ENCODE results near the gene PIP5K1B.

PIP5K1B gene

DNA sequence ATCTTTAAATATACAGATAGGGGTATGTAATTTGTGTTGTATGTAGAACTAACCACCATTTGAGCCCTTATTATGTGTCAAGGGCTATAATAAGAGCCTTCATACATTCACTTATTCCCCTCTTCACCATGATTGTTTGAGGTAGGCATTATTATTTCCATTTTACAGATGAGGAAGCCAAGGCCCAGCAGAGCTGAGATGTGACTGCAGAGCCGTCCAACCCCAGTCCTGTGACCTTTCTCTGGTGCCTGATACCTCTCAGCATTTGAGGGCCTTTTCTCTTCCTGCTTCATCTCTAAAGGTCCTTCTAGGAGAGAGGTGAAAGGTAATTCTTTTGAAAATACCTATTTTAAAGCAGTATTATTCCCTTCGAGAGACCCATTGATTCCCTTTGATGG lies 37.3 kb downstream of the PIP5K1B start:
- no peak overlapping the region for H3K4me3 ChIP-seq (ENCODE audit: low read depth, low read length)
- no peaks in the 10 kb centered on the region for H3K36me3 ChIP-seq (ENCODE audit: control insufficient read depth, insufficient read depth, low read length)
- H3K4me1 ChIP-seq (ENCODE audit: control insufficient read depth, insufficient read depth, low read length): no peaks in the 10 kb centered on the region
- no peaks in the 10 kb centered on the region for H3K27me3 ChIP-seq (ENCODE audit: control insufficient read depth, insufficient read depth, low read length)
- H3K9me3 ChIP-seq (ENCODE audit: control insufficient read depth, insufficient read depth, low read length): no peaks in the 10 kb centered on the region
- H3K9ac ChIP-seq (ENCODE audit: low read depth, low read length): no peak overlapping the region

DNA sequence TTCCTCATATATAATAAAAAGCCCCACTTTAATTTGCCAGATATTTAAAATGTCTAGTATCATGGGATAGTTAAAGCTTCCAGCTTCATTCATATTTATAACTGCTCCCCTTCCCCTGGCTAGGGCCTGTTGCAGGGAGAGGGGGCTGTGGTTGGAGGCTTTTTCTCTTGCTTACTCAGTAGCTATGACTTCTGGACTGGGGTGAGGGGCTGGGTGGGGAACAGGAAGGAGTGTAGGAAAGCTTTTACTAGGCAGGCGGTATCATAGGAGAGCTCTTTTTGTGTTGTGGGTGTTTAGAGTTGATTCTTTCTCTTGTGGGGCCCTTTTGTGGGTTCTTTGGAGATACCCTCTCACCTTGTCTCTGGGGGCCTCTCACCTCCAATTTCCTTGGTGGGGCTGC lies 39.4 kb downstream of the PIP5K1B start:
- Histone ChIP-seq H3K4me3 (ENCODE audit: low read depth, low read length) (no peak overlapping the region), H3K9me3 (ENCODE audit: control insufficient read depth, insufficient read depth, low read length) (no peaks in the 10 kb centered on the region), H3K9ac (ENCODE audit: low read depth, low read length) (no peak overlapping the region), H3K4me1 (ENCODE audit: control insufficient read depth, insufficient read depth, low read length) (no peaks in the 10 kb centered on the region), H3K27me3 (ENCODE audit: control insufficient read depth, insufficient read depth, low read length) (no peaks in the 10 kb centered on the region), H3K36me3 (ENCODE audit: control insufficient read depth, insufficient read depth, low read length) (no peaks in the 10 kb centered on the region)

DNA sequence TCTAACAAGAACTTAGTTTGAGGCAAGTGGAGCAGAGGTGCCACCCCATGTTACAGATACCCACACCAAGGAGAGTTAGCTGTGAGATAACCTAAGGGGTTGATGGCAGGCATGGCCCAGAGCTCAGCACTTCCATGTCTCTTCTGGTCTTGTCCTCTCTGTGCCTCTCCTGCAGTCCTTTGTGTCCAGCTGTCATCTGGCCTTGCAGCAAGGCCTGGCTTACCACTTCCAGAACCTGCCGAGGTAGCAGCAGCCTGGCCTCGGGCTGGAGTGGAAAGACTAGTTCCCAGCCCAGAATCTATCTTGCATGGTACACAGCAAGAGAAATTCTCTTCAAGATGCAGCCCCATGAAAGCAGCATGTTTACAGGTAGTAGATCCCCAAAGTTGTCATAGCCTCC lies 41.5 kb downstream of the PIP5K1B start:
- H3K9ac ChIP-seq (ENCODE audit: low read depth, low read length): no peak overlapping the region

DNA sequence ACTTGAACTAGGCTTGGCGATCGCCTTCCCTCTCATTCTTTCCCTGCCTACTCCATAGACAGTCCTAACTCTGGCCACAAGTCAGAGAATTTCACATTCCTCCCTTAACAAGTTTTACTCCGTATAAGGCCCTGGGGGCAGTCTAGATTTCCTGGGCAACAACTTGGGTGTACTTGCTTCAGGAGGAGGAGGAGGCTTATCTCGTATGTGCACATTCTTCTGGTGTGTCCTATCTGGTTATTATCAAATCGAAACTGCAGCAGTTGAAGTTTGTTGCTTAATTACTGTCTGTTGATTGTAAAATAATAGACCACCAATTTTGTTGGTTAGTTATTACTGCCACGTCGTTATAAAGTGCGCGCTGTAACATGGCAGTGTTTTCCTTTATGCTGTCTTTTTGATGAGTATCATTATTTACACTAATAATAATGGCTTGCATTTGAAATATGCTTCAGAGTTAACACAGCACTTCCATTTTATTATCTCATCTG lies 42.0 kb downstream of the PIP5K1B start:
- Histone ChIP-seq H3K4me1 (ENCODE audit: control insufficient read depth, insufficient read depth, low read length) (no peaks in the 10 kb centered on the region), H3K36me3 (ENCODE audit: control insufficient read depth, insufficient read depth, low read length) (no peaks in the 10 kb centered on the region), H3K4me3 (ENCODE audit: low read depth, low read length) (no peak overlapping the region), H3K9me3 (ENCODE audit: control insufficient read depth, insufficient read depth, low read length) (no peaks in the 10 kb centered on the region), H3K27me3 (ENCODE audit: control insufficient read depth, insufficient read depth, low read length) (no peaks in the 10 kb centered on the region), H3K9ac (ENCODE audit: low read depth, low read length) (no peak overlapping the region)

More for the DNA sequence above, 41.5 kb downstream of the PIP5K1B start:
- H3K4me3 ChIP-seq (ENCODE audit: low read depth, low read length): no peak overlapping the region
- no peaks in the 10 kb centered on the region for H3K9me3 ChIP-seq (ENCODE audit: control insufficient read depth, insufficient read depth, low read length)
- H3K27me3 ChIP-seq (ENCODE audit: control insufficient read depth, insufficient read depth, low read length): no peaks in the 10 kb centered on the region
- H3K4me1 ChIP-seq (ENCODE audit: control insufficient read depth, insufficient read depth, low read length): no peaks in the 10 kb centered on the region
- H3K36me3 ChIP-seq (ENCODE audit: control insufficient read depth, insufficient read depth, low read length): no peaks in the 10 kb centered on the region

DNA sequence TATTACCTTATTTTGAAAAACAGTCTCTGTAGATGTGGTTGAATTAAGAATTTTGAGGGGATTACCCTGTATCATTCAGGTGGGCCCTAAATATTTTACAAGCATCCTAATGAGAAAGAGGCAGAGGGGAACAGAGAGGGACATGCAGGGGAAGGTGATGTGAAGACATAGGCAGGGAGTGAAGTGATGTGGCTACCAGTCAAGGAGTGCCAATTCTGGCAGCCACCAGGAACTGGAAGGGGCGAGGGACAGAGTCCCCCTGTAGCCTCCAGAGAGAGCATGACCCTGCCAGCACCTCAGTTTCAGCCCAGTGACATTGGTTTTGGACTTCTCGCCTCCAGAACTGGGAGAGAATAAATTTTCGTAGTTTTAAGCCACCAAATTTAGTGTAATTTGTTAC lies 44.1 kb downstream of the PIP5K1B start:
- Histone ChIP-seq H3K9me3 (ENCODE audit: control insufficient read depth, insufficient read depth, low read length) (no peaks in the 10 kb centered on the region), H3K27me3 (ENCODE audit: control insufficient read depth, insufficient read depth, low read length) (no peaks in the 10 kb centered on the region), H3K4me1 (ENCODE audit: control insufficient read depth, insufficient read depth, low read length) (no peaks in the 10 kb centered on the region), H3K4me3 (ENCODE audit: low read depth, low read length) (no peak overlapping the region), H3K36me3 (ENCODE audit: control insufficient read depth, insufficient read depth, low read length) (no peaks in the 10 kb centered on the region), H3K9ac (ENCODE audit: low read depth, low read length) (no peak overlapping the region)

DNA sequence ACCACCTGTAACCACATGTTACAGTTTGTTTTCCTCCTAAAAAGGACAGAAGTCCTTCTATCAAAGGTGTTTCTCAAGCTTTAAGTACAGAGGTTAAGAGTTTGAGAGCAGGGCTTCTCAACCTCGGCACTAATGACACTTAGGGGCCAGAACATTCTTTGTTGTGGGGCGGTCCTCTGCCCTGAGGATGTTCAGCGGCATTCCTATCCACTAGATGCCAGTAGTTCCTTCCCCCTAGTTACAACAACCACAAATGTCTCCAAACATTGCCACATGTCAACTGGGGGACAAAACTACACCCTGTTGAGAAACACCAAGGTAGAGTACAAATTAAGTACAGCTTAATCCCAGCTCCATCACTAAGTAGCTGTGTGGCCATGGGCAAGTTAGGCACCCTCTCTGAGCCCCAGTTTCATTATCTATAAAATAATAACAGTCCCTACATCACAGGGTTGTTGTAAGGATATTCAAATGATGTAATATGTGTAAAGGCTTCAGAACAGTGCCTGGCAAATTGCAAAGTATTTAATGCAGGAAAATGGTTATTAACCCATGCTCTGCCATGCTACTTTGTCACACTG lies 44.6 kb downstream of the PIP5K1B start:
- no peak overlapping the region for H3K9ac ChIP-seq (ENCODE audit: low read depth, low read length)
- no peaks in the 10 kb centered on the region for H3K4me1 ChIP-seq (ENCODE audit: control insufficient read depth, insufficient read depth, low read length)
- H3K27me3 ChIP-seq (ENCODE audit: control insufficient read depth, insufficient read depth, low read length): no peaks in the 10 kb centered on the region
- no peaks in the 10 kb centered on the region for H3K36me3 ChIP-seq (ENCODE audit: control insufficient read depth, insufficient read depth, low read length)
- no peak overlapping the region for H3K4me3 ChIP-seq (ENCODE audit: low read depth, low read length)
- no peaks in the 10 kb centered on the region for H3K9me3 ChIP-seq (ENCODE audit: control insufficient read depth, insufficient read depth, low read length)

DNA sequence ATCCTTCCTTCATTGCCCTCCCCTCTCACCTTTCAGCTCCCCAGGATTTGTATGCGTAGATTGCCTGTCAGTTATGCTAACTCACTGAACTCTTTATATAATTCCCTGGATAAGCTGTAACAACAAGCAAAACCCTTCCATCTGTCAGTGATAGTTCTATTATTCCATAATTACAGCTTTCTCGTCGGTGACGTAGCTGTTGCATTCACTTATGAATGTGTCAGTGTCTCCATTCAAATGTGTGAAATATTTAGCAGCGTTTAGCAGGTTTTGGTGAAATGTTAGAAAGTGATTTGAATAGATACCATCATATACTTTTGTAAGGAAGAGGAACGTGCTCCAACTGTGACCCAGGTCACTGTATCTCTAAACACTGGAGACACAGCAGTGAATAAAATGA lies 45.2 kb downstream of the PIP5K1B start:
- no peak overlapping the region for H3K9ac ChIP-seq (ENCODE audit: low read depth, low read length)
- no peak overlapping the region for H3K4me3 ChIP-seq (ENCODE audit: low read depth, low read length)
- H3K4me1 ChIP-seq (ENCODE audit: control insufficient read depth, insufficient read depth, low read length): peaks cover under 1% of the 10 kb centered on the region
- H3K9me3 ChIP-seq (ENCODE audit: control insufficient read depth, insufficient read depth, low read length): no peaks in the 10 kb centered on the region
- no peaks in the 10 kb centered on the region for H3K36me3 ChIP-seq (ENCODE audit: control insufficient read depth, insufficient read depth, low read length)
- no peaks in the 10 kb centered on the region for H3K27me3 ChIP-seq (ENCODE audit: control insufficient read depth, insufficient read depth, low read length)

DNA sequence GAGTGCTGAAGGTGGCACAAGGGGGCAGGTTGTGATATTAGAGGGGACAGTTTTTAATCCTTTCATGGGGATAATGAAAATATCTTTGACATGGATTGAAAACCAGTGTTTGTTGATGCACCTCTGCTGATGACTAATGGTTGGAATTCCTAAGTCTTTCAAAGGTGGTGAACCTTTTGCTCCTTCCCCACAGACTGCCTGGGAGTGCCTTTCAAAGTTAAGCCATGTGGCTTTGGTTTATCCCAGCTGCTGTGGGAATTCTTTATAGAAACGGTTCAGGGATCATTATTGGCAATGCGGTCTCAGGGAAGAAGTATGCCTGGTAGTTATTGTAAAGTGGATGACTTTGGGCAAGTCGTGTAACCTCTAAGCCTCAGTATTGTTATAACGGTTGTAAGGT lies 45.7 kb downstream of the PIP5K1B start:
- no peak overlapping the region for H3K4me3 ChIP-seq (ENCODE audit: low read depth, low read length)
- no peaks in the 10 kb centered on the region for H3K27me3 ChIP-seq (ENCODE audit: control insufficient read depth, insufficient read depth, low read length)
- no peaks in the 10 kb centered on the region for H3K9me3 ChIP-seq (ENCODE audit: control insufficient read depth, insufficient read depth, low read length)
- H3K9ac ChIP-seq (ENCODE audit: low read depth, low read length): no peak overlapping the region
- H3K4me1 ChIP-seq (ENCODE audit: control insufficient read depth, insufficient read depth, low read length): peaks cover 6% of the 10 kb centered on the region
- H3K36me3 ChIP-seq (ENCODE audit: control insufficient read depth, insufficient read depth, low read length): no peaks in the 10 kb centered on the region

DNA sequence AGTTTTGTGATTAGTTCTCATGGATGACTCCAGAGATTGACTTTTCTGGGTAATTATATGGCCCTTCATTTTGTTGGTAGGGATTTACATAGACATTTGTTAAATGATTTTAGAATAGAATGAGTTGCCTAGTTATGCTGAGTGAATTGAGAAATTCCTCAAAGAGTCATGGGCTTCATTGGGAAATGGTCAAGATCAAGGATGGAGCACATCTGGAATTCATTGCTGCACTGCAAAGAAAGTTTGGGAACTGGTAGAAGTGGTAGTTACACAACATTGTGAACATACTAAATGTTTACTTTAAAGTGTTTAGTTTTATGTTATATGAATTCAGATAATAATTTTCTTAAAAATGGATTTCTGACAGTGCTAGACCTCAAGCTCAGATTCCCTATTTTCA lies 46.5 kb downstream of the PIP5K1B start:
- H3K4me1 ChIP-seq (ENCODE audit: control insufficient read depth, insufficient read depth, low read length): peaks cover 7% of the 10 kb centered on the region
- H3K9ac ChIP-seq (ENCODE audit: low read depth, low read length): no peak overlapping the region
- H3K9me3 ChIP-seq (ENCODE audit: control insufficient read depth, insufficient read depth, low read length): no peaks in the 10 kb centered on the region
- no peaks in the 10 kb centered on the region for H3K36me3 ChIP-seq (ENCODE audit: control insufficient read depth, insufficient read depth, low read length)
- H3K4me3 ChIP-seq (ENCODE audit: low read depth, low read length): no peak overlapping the region
- no peaks in the 10 kb centered on the region for H3K27me3 ChIP-seq (ENCODE audit: control insufficient read depth, insufficient read depth, low read length)

DNA sequence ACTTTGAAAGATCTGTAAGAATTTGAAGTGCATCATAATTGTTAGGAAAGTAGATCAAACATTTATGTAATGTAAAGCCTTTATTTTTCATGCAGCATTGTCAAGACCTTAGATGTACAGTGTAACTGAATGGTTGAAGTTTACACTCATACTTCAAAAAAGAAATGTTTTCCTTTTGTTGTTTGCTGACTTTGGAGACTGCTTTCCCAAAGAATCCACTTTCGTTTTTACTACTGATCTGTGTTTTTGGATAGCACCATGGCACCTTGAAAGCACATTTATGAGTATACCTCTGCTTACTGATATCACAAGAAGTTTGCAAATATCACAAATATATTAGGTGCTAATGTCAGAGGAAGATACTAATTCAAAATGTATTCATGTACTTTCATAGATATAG lies 50.0 kb downstream of the PIP5K1B start:
- Histone ChIP-seq H3K4me1 (ENCODE audit: control insufficient read depth, insufficient read depth, low read length) (peaks cover 7% of the 10 kb centered on the region), H3K27me3 (ENCODE audit: control insufficient read depth, insufficient read depth, low read length) (no peaks in the 10 kb centered on the region), H3K9me3 (ENCODE audit: control insufficient read depth, insufficient read depth, low read length) (no peaks in the 10 kb centered on the region), H3K4me3 (ENCODE audit: low read depth, low read length) (no peak overlapping the region), H3K9ac (ENCODE audit: low read depth, low read length) (no peak overlapping the region), H3K36me3 (ENCODE audit: control insufficient read depth, insufficient read depth, low read length) (no peaks in the 10 kb centered on the region)

DNA sequence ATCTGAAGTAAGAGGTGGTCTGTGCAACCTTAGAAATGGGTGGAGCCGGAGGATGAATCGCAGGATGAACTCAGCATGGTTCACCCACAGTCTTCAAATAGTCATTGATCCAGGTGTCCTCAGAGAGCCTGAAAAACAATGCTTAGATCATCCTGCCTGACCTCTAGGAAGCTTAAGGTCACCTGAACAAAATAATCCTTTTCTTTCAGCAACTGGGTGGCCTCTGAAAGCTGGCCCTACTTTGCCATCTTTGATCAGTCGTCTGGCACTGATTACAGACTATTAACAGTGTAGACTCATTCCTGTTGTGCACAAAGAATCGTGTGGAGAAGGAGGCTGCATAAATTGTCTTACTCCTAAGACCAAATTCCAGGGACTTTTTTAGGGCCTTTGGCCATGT lies 50.7 kb downstream of the PIP5K1B start:
- no peaks in the 10 kb centered on the region for H3K27me3 ChIP-seq (ENCODE audit: control insufficient read depth, insufficient read depth, low read length)
- H3K9me3 ChIP-seq (ENCODE audit: control insufficient read depth, insufficient read depth, low read length): no peaks in the 10 kb centered on the region
- H3K36me3 ChIP-seq (ENCODE audit: control insufficient read depth, insufficient read depth, low read length): no peaks in the 10 kb centered on the region

DNA sequence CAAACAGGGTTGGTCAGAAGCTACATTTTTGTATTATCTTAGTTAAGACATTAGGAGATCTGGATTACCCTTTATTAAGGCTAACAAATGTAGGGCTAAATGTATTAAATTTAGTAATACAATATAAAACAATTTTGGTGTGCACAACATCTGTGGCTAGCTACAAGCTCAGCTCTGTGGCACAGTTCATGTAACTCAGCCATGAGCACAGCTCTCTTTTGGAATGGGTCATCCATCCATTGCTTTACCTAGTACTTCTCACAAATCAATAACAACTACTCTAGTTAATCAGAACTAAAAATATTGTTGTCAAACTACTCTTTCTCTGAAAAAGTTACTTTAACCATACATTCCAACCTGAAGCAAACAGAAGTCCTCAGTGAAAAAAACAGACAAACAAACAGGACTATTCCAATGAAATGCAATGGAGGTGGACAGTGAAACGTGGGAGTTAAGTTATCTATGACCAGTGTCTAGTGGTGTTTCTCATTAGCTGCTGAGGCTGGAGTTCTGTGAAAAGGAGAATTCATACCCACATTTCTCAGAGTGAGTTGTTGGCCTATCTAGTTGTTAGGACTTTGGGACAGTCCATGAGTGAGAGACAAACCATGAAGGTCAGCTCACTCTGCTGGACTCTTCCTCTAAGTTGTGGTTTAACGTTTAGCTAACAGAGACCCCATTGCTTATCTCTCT lies 55.1 kb downstream of the PIP5K1B start:
- Histone ChIP-seq H3K4me1 (ENCODE audit: control insufficient read depth, insufficient read depth, low read length) (peaks cover 7% of the 10 kb centered on the region), H3K36me3 (ENCODE audit: control insufficient read depth, insufficient read depth, low read length) (no peaks in the 10 kb centered on the region), H3K9me3 (ENCODE audit: control insufficient read depth, insufficient read depth, low read length) (no peaks in the 10 kb centered on the region), H3K4me3 (ENCODE audit: low read depth, low read length) (no peak overlapping the region), H3K27me3 (ENCODE audit: control insufficient read depth, insufficient read depth, low read length) (no peaks in the 10 kb centered on the region), H3K9ac (ENCODE audit: low read depth, low read length) (no peak overlapping the region)

More for the DNA sequence above, 50.7 kb downstream of the PIP5K1B start:
- Histone ChIP-seq H3K4me1 (ENCODE audit: control insufficient read depth, insufficient read depth, low read length) (peaks cover 7% of the 10 kb centered on the region), H3K4me3 (ENCODE audit: low read depth, low read length) (no peak overlapping the region), H3K9ac (ENCODE audit: low read depth, low read length) (no peak overlapping the region)

Measured in iPS-15b (cell line).